HCT116 (cell line): ENCODE data around the gene CCDC187. TPM values are rescaled to one million over a fixed set of nuclear protein-coding genes. Genes with fewer than 3 reads are reported as not detected.

Experiments
- ATAC-seq: fragments of 200-7000 bp; cut with Tn5 transposase; 2 replicates; pipeline ENCODE4 v1.9.1; 2020; ENCODE audit warnings: mild to moderate bottlenecking, moderate library complexity
- BruUV-seq: library from RNA; stranded (reverse); fragments of 400-500 nt; replicated peaks from 2 replicates; lab custom pipeline; 2021; lab: Mats Ljungman, UMichigan
- CTCF ChIA-PET: fragments of 300-600 bp; sonication (Branson Sonifier 250); formaldehyde crosslinking; loops from one replicate; lab custom pipeline; 2021; ENCODE audit warnings: antibody characterized with exemption; lab: Charles Lee
- POLR2A ChIA-PET: fragments of 300-600, 350-600 bp; sonication (Branson Sonifier 250); formaldehyde crosslinking; loops from one replicate; lab custom pipeline; 2021; ENCODE audit warnings: antibody characterized with exemption; lab: Charles Lee
- RAD21 ChIA-PET, 2 experiments: fragments of 300-600 bp; sonication (Branson Sonifier 250); formaldehyde crosslinking; loops; one replicate each; lab custom pipeline; 2023; ENCODE audit warnings: low total read pairs in 2 of 2; ENCODE audit not compliant: uncharacterized antibody in 2 of 2, unreplicated experiment in 2 of 2, low non-redundant PET in 1 of 2; lab: Charles Lee
- DNase-seq: peaks from one replicate; pipeline ENCODE4 v3.0.0-alpha.2; 2010; ENCODE audit warnings: low read depth, low spot score
- H2AFZ ChIP-seq: fragments of 200-600 bp; shearing (Covaris generic), sonication (generic); 2 replicates; pipeline ENCODE4 v1.6.1; 2017; ENCODE audit warnings: low read depth, mixed run types, mixed read lengths, antibody characterized with exemption, low read length; ENCODE audit not compliant: poor library complexity, severe bottlenecking
- H3K27ac ChIP-seq: 2 replicates; pipeline ENCODE4 v1.5.1; 2012; ENCODE audit warnings: low read depth, low read length
- H3K27me3 ChIP-seq: fragments of 200-600 bp; sonication (generic); 2 replicates; pipeline ENCODE4 v1.6.1; 2016; ENCODE audit warnings: mixed run types, low read length, mixed read lengths; ENCODE audit not compliant: insufficient read depth
- H3K36me3 ChIP-seq, 2 experiments: fragments of 200-500 bp in 1 of 2; fragments of 200-600 bp in 1 of 2; sonication (Bioruptor generic) in 1 of 2; sonication (generic) in 1 of 2; 2 replicates each; pipeline versions ENCODE4 v1.5.1 to v1.6.1; 2014 to 2016; ENCODE audit warnings: low read length in 2 of 2, inconsistent platforms in 1 of 2, mixed read lengths in 1 of 2, mixed run types in 1 of 2; ENCODE audit not compliant: insufficient read depth in 2 of 2, control insufficient read depth in 1 of 2
- H3K4me1 ChIP-seq, 2 experiments: fragments of 200-600 bp in 1 of 2; sonication (generic) in 1 of 2; 2 replicates each; pipeline versions ENCODE4 v1.5.1 to v1.6.1; 2012 to 2017; ENCODE audit warnings: low read length in 2 of 2, inconsistent platforms in 1 of 2, mild to moderate bottlenecking in 1 of 2, mixed read lengths in 1 of 2, mixed run types in 1 of 2, moderate library complexity in 1 of 2; ENCODE audit not compliant: insufficient read depth in 2 of 2, control insufficient read depth in 1 of 2
- H3K4me2 ChIP-seq: fragments of 200-600 bp; sonication (generic); 2 replicates; pipeline ENCODE4 v1.6.1; 2017; ENCODE audit warnings: mixed run types, low read length, mixed read lengths
- H3K4me3 ChIP-seq, 2 experiments: fragments of 200-600 bp in 1 of 2; sonication (generic) in 1 of 2; replicated peaks in 1 of 2; 2 replicates each; pipeline ENCODE4 v1.5.1; 2011 to 2016; ENCODE audit warnings: low read length in 2 of 2, control low read depth in 1 of 2, low read depth in 1 of 2, mild to moderate bottlenecking in 1 of 2, mixed read lengths in 1 of 2, mixed run types in 1 of 2
- H3K79me2 ChIP-seq: fragments of 200-600 bp; sonication (generic); 2 replicates; pipeline ENCODE4 v1.6.1; 2017; ENCODE audit warnings: mild to moderate bottlenecking, mixed run types, low read length, moderate library complexity, mixed read lengths; ENCODE audit not compliant: insufficient read depth
- H3K9ac ChIP-seq: fragments of 200-600 bp; sonication (generic); 2 replicates; pipeline ENCODE4 v1.6.1; 2016; ENCODE audit warnings: low read length, mixed read lengths
- H3K9me2 ChIP-seq: fragments of 200-600 bp; sonication (generic), shearing (Covaris generic); 2 replicates; pipeline ENCODE4 v1.6.1; 2017; ENCODE audit warnings: mixed run types, mild to moderate bottlenecking, moderate library complexity; ENCODE audit not compliant: insufficient read depth
- H3K9me3 ChIP-seq, 2 experiments: fragments of 200-500 bp in 1 of 2; fragments of 200-600 bp in 1 of 2; sonication (Bioruptor generic) in 1 of 2; sonication (generic) in 1 of 2; 2 replicates each; pipeline ENCODE4 v1.6.1; 2014 to 2017; ENCODE audit warnings: low read length in 2 of 2, mixed read lengths in 2 of 2, inconsistent platforms in 1 of 2, low read depth in 1 of 2, mild to moderate bottlenecking in 1 of 2, mixed run types in 1 of 2, moderate library complexity in 1 of 2; ENCODE audit not compliant: control insufficient read depth in 1 of 2, insufficient read depth in 1 of 2
- H4K20me1 ChIP-seq: fragments of 200-600 bp; sonication (generic), shearing (Covaris generic); 2 replicates; pipeline ENCODE4 v1.6.1; 2017; ENCODE audit warnings: mixed run types, mild to moderate bottlenecking, moderate library complexity; ENCODE audit not compliant: insufficient read depth
- ATF3 ChIP-seq: IDR thresholded peaks from 2 replicates; pipeline ENCODE4 v1.6.1; 2012
- CBX3 ChIP-seq: IDR thresholded peaks from 2 replicates; pipeline ENCODE4 v1.6.1; 2012; ENCODE audit warnings: low read depth
- CEBPB ChIP-seq: IDR thresholded peaks from 2 replicates; pipeline ENCODE4 v1.6.1; 2012; ENCODE audit warnings: low read depth
- CTCF ChIP-seq, 3 experiments: fragments of 200-600 bp in 1 of 3; sonication (generic) in 1 of 3; IDR thresholded peaks in 2 of 3; conservative IDR thresholded peaks in 1 of 3; 2 replicates each; pipeline ENCODE4 v1.5.1; 2012 to 2017; ENCODE audit warnings: low read depth in 2 of 3, low read length in 2 of 3, antibody characterized with exemption in 1 of 3, borderline replicate concordance in 1 of 3, control low read depth in 1 of 3, mild to moderate bottlenecking in 1 of 3, mixed read lengths in 1 of 3, mixed run types in 1 of 3, moderate library complexity in 1 of 3; ENCODE audit not compliant: insufficient read depth in 1 of 3
- EGR1 ChIP-seq: IDR thresholded peaks from 2 replicates; pipeline ENCODE4 v1.6.1; 2012; ENCODE audit warnings: low read depth
- ELF1 ChIP-seq: IDR thresholded peaks from 2 replicates; pipeline ENCODE4 v1.6.1; 2012; ENCODE audit warnings: low read depth, borderline replicate concordance
- EZH2 ChIP-seq: fragments of 200-600 bp; sonication (generic); IDR thresholded peaks from 2 replicates; pipeline ENCODE4 v1.6.1; 2017; ENCODE audit warnings: antibody characterized with exemption, mixed run types
- EZH2phosphoT487 ChIP-seq: fragments of 200-600 bp; IDR thresholded peaks from 2 replicates; pipeline ENCODE4 v1.6.1; 2018; ENCODE audit warnings: antibody characterized with exemption, borderline replicate concordance
- FOSL1 ChIP-seq: IDR thresholded peaks from 2 replicates; pipeline ENCODE4 v1.6.1; 2012; ENCODE audit warnings: low read depth
- JUND ChIP-seq: IDR thresholded peaks from 2 replicates; pipeline ENCODE4 v1.6.1; 2012
- POLR2A ChIP-seq: IDR thresholded peaks from 2 replicates; pipeline ENCODE4 v1.7.0; 2011; ENCODE audit warnings: borderline replicate concordance; ENCODE audit not compliant: insufficient read depth, insufficient read length; ENCODE audit errors: extremely low read depth
- POLR2AphosphoS5 ChIP-seq: IDR thresholded peaks from 2 replicates; pipeline ENCODE4 v1.6.1; 2011; ENCODE audit warnings: mild to moderate bottlenecking, low read depth, low read length, moderate library complexity
- RAD21 ChIP-seq: IDR thresholded peaks from 2 replicates; pipeline ENCODE4 v1.6.1; 2012; ENCODE audit warnings: low read depth, mild to moderate bottlenecking
- SIN3A ChIP-seq: IDR thresholded peaks from 2 replicates; pipeline ENCODE4 v1.6.1; 2012; ENCODE audit warnings: low read depth
- SP1 ChIP-seq: IDR thresholded peaks from 2 replicates; pipeline ENCODE4 v1.6.1; 2012; ENCODE audit warnings: low read depth
- SRF ChIP-seq: IDR thresholded peaks from 2 replicates; pipeline ENCODE4 v1.6.1; 2012; ENCODE audit warnings: low read depth
- TCF7L2 ChIP-seq: IDR thresholded peaks from 2 replicates; pipeline ENCODE4 v1.7.0; 2011; ENCODE audit warnings: borderline replicate concordance, inconsistent platforms; ENCODE audit not compliant: insufficient read depth, insufficient read length; ENCODE audit errors: extremely low read depth
- YY1 ChIP-seq: IDR thresholded peaks from 2 replicates; pipeline ENCODE4 v1.6.1; 2011; ENCODE audit warnings: low read length, low read depth, moderate library complexity, mild to moderate bottlenecking; ENCODE audit not compliant: insufficient replicate concordance; ENCODE audit errors: extremely low read depth
- ZBTB33 ChIP-seq: IDR thresholded peaks from 2 replicates; pipeline ENCODE4 v1.6.1; 2011; ENCODE audit warnings: mild to moderate bottlenecking, low read length, moderate library complexity; ENCODE audit not compliant: insufficient replicate concordance; ENCODE audit errors: extremely low read depth
- ZNF274 ChIP-seq: fragments of 200-500 bp; sonication (Bioruptor generic); IDR thresholded peaks from 2 replicates; pipeline ENCODE4 v1.6.1; 2014; ENCODE audit warnings: mild to moderate bottlenecking, low read depth, low read length, inconsistent platforms
- intact Hi-C: fragments of 100-400 bp; cut with micrococcal nuclease; formaldehyde crosslinking; loops from 2 replicates; pipeline ENCODE4 v1.10.0; 2022
- total RNA-seq: library from RNA; stranded (reverse); gene quantifications from one replicate; pipeline ENCODE4 v1.2.1, GENCODE V29; 2021; ENCODE audit not compliant: unreplicated experiment

The CCDC187 gene
- total RNA-seq, 1 experiment from 2014 or later: 4.6 TPM

GRCh38 chr9:136351252-136351800 lies 47.4 kb upstream of the CCDC187 start:
- no peak for TF ChIP-seq SP1
- no peak for TF ChIP-seq CEBPB
- TF ChIP-seq CTCF (IDR thresholded peaks at IDR 0.05 in 2 of 3, conservative IDR thresholded peaks at IDR 0.05 in 1 of 3; ENCODE audit: borderline replicate concordance in 1 of 3, insufficient read depth in 1 of 3, low read depth in 2 of 3, low read length in 2 of 3): no peak
- TF ChIP-seq EZH2: no peak
- no peak for TF ChIP-seq ZNF274
- TF ChIP-seq EGR1: no peak
- TF ChIP-seq JUND: no peak
- no peak for TF ChIP-seq SIN3A
- no peak for TF ChIP-seq SRF
- TF ChIP-seq ZBTB33: no peak
- TF ChIP-seq EZH2phosphoT487: no peak
- no peak for TF ChIP-seq POLR2AphosphoS5
- no peak for TF ChIP-seq RAD21
- TF ChIP-seq POLR2A: no peak
- no peak for TF ChIP-seq ELF1
- no peak for TF ChIP-seq YY1
- no peak for TF ChIP-seq FOSL1
- no peak for TF ChIP-seq ATF3
- no peak for TF ChIP-seq CBX3
- no peak for TF ChIP-seq TCF7L2
- Histone ChIP-seq H3K27me3 (no peaks in the 10 kb centered on the region), H3K79me2 (no peaks in the 10 kb centered on the region), H2AFZ (no peak overlapping the region), H4K20me1 (no peaks in the 10 kb centered on the region), H3K4me1 (peaks cover 9 to 26% of the 10 kb centered on the region in 2 experiments; a peak in 3 of 4 replicates), H3K27ac (no peak overlapping the region), H3K4me2 (no peak overlapping the region), H3K4me3 (no peak overlapping the region), H3K9me3 (no peaks in the 10 kb centered on the region), H3K9me2 (no peaks in the 10 kb centered on the region), H3K9ac (no peak overlapping the region), H3K36me3 (no peaks in the 10 kb centered on the region; a peak in 1 of 4 replicates)
- RAD21 ChIA-PET: no interaction called here
- DNase-seq (no peak), ATAC-seq (no peak)
- CTCF ChIA-PET: interaction anchor here (1.6 kb wide), 1 partner anchor 12 kb away, joined by 3 read pairs; no protein-coding TSS in a partner anchor
- POLR2A ChIA-PET: no interaction called here
- no TSS peak for BruUV-seq
- intact Hi-C loops: no loop called here
